WERI-Rb-1 (cell line): Measurements from ENCODE around the gene SIX4.

ENCODE experiments used
- DNase-seq: peaks from one replicate; pipeline ENCODE4 v3.0.0-alpha.2; 2020
- H3K27ac ChIP-seq: fragments of 250-450 bp; sonication (Bioruptor Pico); 2 replicates; pipeline ENCODE4 v1.5.1; 2020; ENCODE audit warnings: mild to moderate bottlenecking, moderate library complexity
- H3K27me3 ChIP-seq: fragments of 250-450 bp; sonication (Bioruptor Pico); 2 replicates; pipeline ENCODE4 v1.5.1; 2021; ENCODE audit warnings: mild to moderate bottlenecking, low read depth, moderate library complexity; ENCODE audit not compliant: insufficient read depth, severe bottlenecking
- H3K36me3 ChIP-seq: fragments of 250-450 bp; sonication (Bioruptor Pico); 2 replicates; pipeline ENCODE4 v1.5.1; 2020; ENCODE audit warnings: mild to moderate bottlenecking, moderate library complexity
- H3K4me3 ChIP-seq: 2 replicates; pipeline ENCODE4 v1.5.1; 2011; ENCODE audit warnings: low read depth, mild to moderate bottlenecking, control low read depth, low read length
- H3K9me3 ChIP-seq: fragments of 250-450 bp; sonication (Bioruptor Pico); 2 replicates; pipeline ENCODE4 v1.5.1; 2021; ENCODE audit warnings: mild to moderate bottlenecking, moderate library complexity; ENCODE audit not compliant: severe bottlenecking
- CTCF ChIP-seq: IDR thresholded peaks from 2 replicates; pipeline ENCODE4 v1.5.1; 2011; ENCODE audit warnings: low read depth, mild to moderate bottlenecking, control low read depth, inconsistent platforms, low read length

The SIX4 gene

GRCh38 chr14:60760209-60760608 lies 36.1 kb upstream of the SIX4 start:
- H3K4me3 ChIP-seq: no peak overlapping the region
- no peaks in the 10 kb centered on the region for H3K9me3 ChIP-seq
- no peak for TF ChIP-seq CTCF
- DNase-seq: no peak
- no peaks in the 10 kb centered on the region for H3K36me3 ChIP-seq
- no peak overlapping the region for H3K27ac ChIP-seq
- H3K27me3 ChIP-seq: no peaks in the 10 kb centered on the region

GRCh38 chr14:60758885-60759284 lies 34.7 kb upstream of the SIX4 start:
- TF ChIP-seq CTCF: no peak
- no peaks in the 10 kb centered on the region for H3K27me3 ChIP-seq
- H3K4me3 ChIP-seq: no peak overlapping the region
- no peak for DNase-seq
- no peak overlapping the region for H3K27ac ChIP-seq
- H3K36me3 ChIP-seq: no peaks in the 10 kb centered on the region
- no peaks in the 10 kb centered on the region for H3K9me3 ChIP-seq

GRCh38 chr14:60757567-60758002 lies 33.4 kb upstream of the SIX4 start:
- DNase-seq: no peak
- H3K27me3 ChIP-seq: no peaks in the 10 kb centered on the region
- H3K27ac ChIP-seq: no peak overlapping the region

GRCh38 chr14:60756847-60757246 lies 32.7 kb upstream of the SIX4 start:
- Histone ChIP-seq H3K27ac (no peak overlapping the region), H3K36me3 (no peaks in the 10 kb centered on the region), H3K27me3 (no peaks in the 10 kb centered on the region), H3K4me3 (no peak overlapping the region), H3K9me3 (no peaks in the 10 kb centered on the region)
- TF ChIP-seq CTCF: no peak
- no peak for DNase-seq

More at GRCh38 chr14:60757567-60758002, 33.4 kb upstream of the SIX4 start:
- H3K4me3 ChIP-seq: no peak overlapping the region
- H3K9me3 ChIP-seq: no peaks in the 10 kb centered on the region
- H3K36me3 ChIP-seq: no peaks in the 10 kb centered on the region
- no peak for TF ChIP-seq CTCF

- DNase-seq: no peak
- no peak overlapping the region for H3K27ac ChIP-seq
- no peaks in the 10 kb centered on the region for H3K36me3 ChIP-seq
- no peak overlapping the region for H3K4me3 ChIP-seq
- TF ChIP-seq CTCF: no peak
- H3K9me3 ChIP-seq: no peaks in the 10 kb centered on the region
- no peaks in the 10 kb centered on the region for H3K27me3 ChIP-seq
These were observed 29.3 kb upstream of the SIX4 start for GRCh38 chr14:60753264-60754119.
